Measurements from ENCODE around the gene EYS. TPM values are rescaled to one million over a fixed set of nuclear protein-coding genes. Genes with fewer than 3 reads are reported as not detected.

EYS gene
- total and polyA plus RNA-seq, 9 of the 15 experiments (the other 6 are each of a cell fraction or from before 2014, with no cell fraction given): 0.03 to 0.36 (median 0.10) TPM; not detected in 2

- Histone ChIP-seq H3K9me1 (ENCODE audit: control insufficient read depth, insufficient read depth, low read length) (no peaks in the 10 kb centered on the region), H2AFZ (ENCODE audit: low read depth, low read length) (no peak overlapping the region), H3K4me2 (ENCODE audit: insufficient read depth, low read length) (no peak overlapping the region), H3K4me3 (no peak overlapping the region), H3K4me1 (replicated peaks in 1 of 2; ENCODE audit: control insufficient read depth in 2 of 2, insufficient read depth in 2 of 2, low read length in 2 of 2) (no peaks in the 10 kb centered on the region), H4K20me1 (replicated peaks; ENCODE audit: control insufficient read depth, insufficient read depth, low read length) (no peaks in the 10 kb centered on the region), H3K27me3 (ENCODE audit: control insufficient read depth in 2 of 2, insufficient read depth in 2 of 2, low read length in 2 of 2) (no peaks in the 10 kb centered on the region), H3K79me2 (ENCODE audit: control insufficient read depth, insufficient read depth, low read length) (no peaks in the 10 kb centered on the region), H3K27ac (ENCODE audit: extremely low read depth, low read depth, low read length) (no peak overlapping the region), H3K36me3 (ENCODE audit: control insufficient read depth, insufficient read depth, low read length) (no peaks in the 10 kb centered on the region), H3K9ac (ENCODE audit: insufficient read depth in 1 of 2, low read depth in 2 of 2, low read length in 2 of 2) (no peak overlapping the region), H3K9me3 (replicated peaks; ENCODE audit: control insufficient read depth, insufficient read depth, low read depth, low read length) (no peaks in the 10 kb centered on the region)
- DNase-seq (ENCODE audit: extremely low read depth in 1 of 4, low spot score in 3 of 4) (no peak), ATAC-seq (no peak), FAIRE-seq (no peak)
- ChIA-PET CTCF (ENCODE audit: low intra/inter-chr PET ratio) (no interaction called here), POLR2A (no interaction called here)
- intact Hi-C loops (cut with micrococcal nuclease) (no loop called here), in situ Hi-C loops (cut with MboI) (no loop called here)
- TF ChIP-seq HSF4 (CRISPR knock-in tag; IDR thresholded peaks at IDR 0.05; ENCODE audit: borderline replicate concordance): no peak
- no peak for TF ChIP-seq DDX20 (tag; IDR thresholded peaks at IDR 0.05; ENCODE audit: low read depth)
- TF ChIP-seq SNRNP70 (optimal IDR thresholded peaks at IDR 0.05; ENCODE audit: low read depth, low read length): no peak
- no peak for TF ChIP-seq POLR2B (IDR thresholded peaks at IDR 0.05; ENCODE audit: low read depth, partially characterized antibody)
- no peak for TF ChIP-seq IFI16 (CRISPR knock-in tag; IDR thresholded peaks at IDR 0.05)
- no peak for TF ChIP-seq TFE3 (CRISPR knock-in tag; IDR thresholded peaks at IDR 0.05)
- TF ChIP-seq ZNF280A (IDR thresholded peaks at IDR 0.05; ENCODE audit: low read depth, partially characterized antibody): no peak
- no peak for TF ChIP-seq ZNF561 (CRISPR knock-in tag; conservative IDR thresholded peaks at IDR 0.05)
- TF ChIP-seq, protein P1, sequence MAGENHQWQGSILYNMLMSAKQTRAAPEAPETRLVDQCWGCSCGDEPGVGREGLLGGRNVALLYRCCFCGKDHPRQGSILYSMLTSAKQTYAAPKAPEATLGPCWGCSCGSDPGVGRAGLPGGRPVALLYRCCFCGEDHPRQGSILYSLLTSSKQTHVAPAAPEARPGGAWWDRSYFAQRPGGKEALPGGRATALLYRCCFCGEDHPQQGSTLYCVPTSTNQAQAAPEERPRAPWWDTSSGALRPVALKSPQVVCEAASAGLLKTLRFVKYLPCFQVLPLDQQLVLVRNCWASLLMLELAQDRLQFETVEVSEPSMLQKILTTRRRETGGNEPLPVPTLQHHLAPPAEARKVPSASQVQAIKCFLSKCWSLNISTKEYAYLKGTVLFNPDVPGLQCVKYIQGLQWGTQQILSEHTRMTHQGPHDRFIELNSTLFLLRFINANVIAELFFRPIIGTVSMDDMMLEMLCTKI (IDR thresholded peaks at IDR 0.05; ENCODE audit: partially characterized antibody): no peak
- no peak for TF ChIP-seq KDM1A (IDR thresholded peaks at IDR 0.05)
- TF ChIP-seq, protein P2, sequence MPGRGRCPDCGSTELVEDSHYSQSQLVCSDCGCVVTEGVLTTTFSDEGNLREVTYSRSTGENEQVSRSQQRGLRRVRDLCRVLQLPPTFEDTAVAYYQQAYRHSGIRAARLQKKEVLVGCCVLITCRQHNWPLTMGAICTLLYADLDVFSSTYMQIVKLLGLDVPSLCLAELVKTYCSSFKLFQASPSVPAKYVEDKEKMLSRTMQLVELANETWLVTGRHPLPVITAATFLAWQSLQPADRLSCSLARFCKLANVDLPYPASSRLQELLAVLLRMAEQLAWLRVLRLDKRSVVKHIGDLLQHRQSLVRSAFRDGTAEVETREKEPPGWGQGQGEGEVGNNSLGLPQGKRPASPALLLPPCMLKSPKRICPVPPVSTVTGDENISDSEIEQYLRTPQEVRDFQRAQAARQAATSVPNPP (IDR thresholded peaks at IDR 0.05; ENCODE audit: borderline replicate concordance, insufficient read depth, insufficient read length): no peak
- 0% methylated on average over 1 of the region's 1 CpG for WGBS (ENCODE audit: insufficient coverage, low coverage, missing lambda C conversion rate)
- BruUV-seq (replicated peaks): no TSS peak
Observed at GRCh38 chr6:65231616-65232015, 475.4 kb downstream of the EYS start.
